C4-2B (cell line): Measurements from ENCODE around the gene TNFRSF1A.

Source experiments
- H3K27ac ChIP-seq: fragments of 450-650 bp; 2 replicates; pipeline ENCODE4 v1.5.1; 2017
- CTCF ChIP-seq: fragments of 450-650 bp; conservative IDR thresholded peaks from 2 replicates; pipeline ENCODE4 v1.5.1; 2017; ENCODE audit warnings: mild to moderate bottlenecking
- ZFX ChIP-seq: fragments of 450-650 bp; IDR thresholded peaks from 2 replicates; pipeline ENCODE4 v1.6.1; 2017

TNFRSF1A gene

GRCh38 chr12:6322969-6323339 lies 18.9 kb downstream of the TNFRSF1A start:
- TF ChIP-seq ZFX (no peak), CTCF (no peak)
- H3K27ac ChIP-seq, result peak overlapping the region; percentile 72

GRCh38 chr12:6322352-6322751 lies 19.5 kb downstream of the TNFRSF1A start:
- TF ChIP-seq CTCF, result no peak
- TF ChIP-seq ZFX, result no peak
- H3K27ac ChIP-seq, result peak overlapping the region; percentile 72

GRCh38 chr12:6321905-6322304 lies 20.0 kb downstream of the TNFRSF1A start:
- TF ChIP-seq CTCF (no peak), ZFX (no peak)
- H3K27ac ChIP-seq, result peak overlapping the region; percentile 72

GRCh38 chr12:6319446-6319845 lies 22.4 kb downstream of the TNFRSF1A start:
- no peak for TF ChIP-seq ZFX
- no peak for TF ChIP-seq CTCF
- H3K27ac ChIP-seq, result no peak overlapping the region

GRCh38 chr12:6318440-6318879 lies 23.4 kb downstream of the TNFRSF1A start:
- no peak overlapping the region for H3K27ac ChIP-seq
- TF ChIP-seq ZFX (no peak), CTCF (no peak)

GRCh38 chr12:6317693-6318439 lies 24.0 kb downstream of the TNFRSF1A start:
- TF ChIP-seq CTCF, result no peak
- TF ChIP-seq ZFX, result no peak
- H3K27ac ChIP-seq, result no peak overlapping the region

GRCh38 chr12:6316921-6317692 lies 24.8 kb downstream of the TNFRSF1A start:
- TF ChIP-seq CTCF, result no peak
- no peak for TF ChIP-seq ZFX
- no peak overlapping the region for H3K27ac ChIP-seq
